Dendritic cell treated with granulocyte-macrophage colony-stimulating factor and Interleukin-4, amounts not matched to agents 40 ng/mL and 50 ng/mL, for 4 days (primary cell): Measurements from ENCODE around the gene GM2A.
"Not testable (repeated sequence)": the region's sequence is repeated elsewhere in the genome, so short reads cannot be mapped to it uniquely, and the experiment has no call there.

Experiments
- H3K27ac Mint-ChIP-seq: one replicate; pipeline ENCODE4 v1.8.0; 2022; ENCODE audit warnings: mild to moderate bottlenecking, mixed read lengths
- H3K27me3 Mint-ChIP-seq: one replicate; pipeline ENCODE4 v1.8.0; 2022; ENCODE audit warnings: mild to moderate bottlenecking, mixed read lengths
- H3K36me3 Mint-ChIP-seq: one replicate; pipeline ENCODE4 v1.8.0; 2022; ENCODE audit warnings: low read depth, mixed read lengths
- H3K4me1 Mint-ChIP-seq: one replicate; pipeline ENCODE4 v1.8.0; 2022; ENCODE audit warnings: low read depth, mixed read lengths
- H3K4me3 Mint-ChIP-seq: one replicate; pipeline ENCODE4 v1.8.0; 2022; ENCODE audit warnings: mild to moderate bottlenecking, moderate library complexity, mixed read lengths
- H3K9me3 Mint-ChIP-seq: one replicate; pipeline ENCODE4 v1.8.0; 2022; ENCODE audit warnings: mixed read lengths
- intact Hi-C: fragments of 100-400 bp; cut with micrococcal nuclease; formaldehyde crosslinking; loops from one replicate; pipeline ENCODE4 v1.15.0; 2022

GM2A gene

GRCh38 chr5:151236888-151237287 lies 16.1 kb upstream of the GM2A start:
- Mint-ChIP-seq H3K4me3 (no peak overlapping the region), H3K27me3 (peaks cover 5% of the 10 kb centered on the region), H3K9me3 (no peaks in the 10 kb centered on the region), H3K4me1 (peaks cover 37% of the 10 kb centered on the region), H3K36me3 (no peaks in the 10 kb centered on the region), H3K27ac (no peak overlapping the region)
- intact Hi-C loops: loop anchor here (5.0 kb wide), 3 partner anchors 40 to 110 kb away; no protein-coding TSS in a partner anchor

GRCh38 chr5:151237685-151238084 lies 15.3 kb upstream of the GM2A start:
- Mint-ChIP-seq H3K4me3 (no peak overlapping the region), H3K27ac (no peak overlapping the region), H3K27me3 (peaks cover 5% of the 10 kb centered on the region), H3K9me3 (no peaks in the 10 kb centered on the region), H3K4me1 (peaks cover 38% of the 10 kb centered on the region), H3K36me3 (no peaks in the 10 kb centered on the region)
- intact Hi-C loops: loop anchor here (5.0 kb wide), 3 partner anchors 40 to 110 kb away; no protein-coding TSS in a partner anchor

- peaks cover 38% of the 10 kb centered on the region for H3K4me1 Mint-ChIP-seq
Measured at GRCh38 chr5:151238303-151238741, 14.7 kb upstream of the GM2A start.

GRCh38 chr5:151239237-151239861 lies 13.6 kb upstream of the GM2A start:
- Mint-ChIP-seq H3K27ac (no peak overlapping the region), H3K36me3 (no peaks in the 10 kb centered on the region), H3K27me3 (peaks cover 5% of the 10 kb centered on the region), H3K4me3 (no peak overlapping the region), H3K9me3 (no peaks in the 10 kb centered on the region), H3K4me1 (peaks cover 38% of the 10 kb centered on the region)
- intact Hi-C loops: loop anchor here (5.0 kb wide), 3 partner anchors 42 to 112 kb away; no protein-coding TSS in a partner anchor

More at GRCh38 chr5:151238303-151238741, 14.7 kb upstream of the GM2A start:
- intact Hi-C loops: loop anchor here (5.0 kb wide), 3 partner anchors 41 to 111 kb away; no protein-coding TSS in a partner anchor
- Mint-ChIP-seq H3K27me3 (peaks cover 5% of the 10 kb centered on the region), H3K36me3 (no peaks in the 10 kb centered on the region), H3K9me3 (no peaks in the 10 kb centered on the region), H3K27ac (no peak overlapping the region), H3K4me3 (no peak overlapping the region)

GRCh38 chr5:151240268-151240835 lies 12.6 kb upstream of the GM2A start:
- peaks cover 31% of the 10 kb centered on the region for H3K4me1 Mint-ChIP-seq
- not testable (repeated sequence) for H3K36me3 Mint-ChIP-seq, H3K9me3 Mint-ChIP-seq, H3K27me3 Mint-ChIP-seq, H3K4me3 Mint-ChIP-seq, H3K27ac Mint-ChIP-seq
- intact Hi-C loops: loop anchor here (5.0 kb wide), 1 partner anchor 57 kb away; no protein-coding TSS in a partner anchor

GRCh38 chr5:151240924-151241635 lies 11.9 kb upstream of the GM2A start:
- H3K4me1 Mint-ChIP-seq: peaks cover 26% of the 10 kb centered on the region
- no peak overlapping the region for H3K27ac Mint-ChIP-seq
- intact Hi-C loops: loop anchor here (5.0 kb wide), 1 partner anchor 56 kb away; no protein-coding TSS in a partner anchor

GRCh38 chr5:151243127-151243526 lies 9.9 kb upstream of the GM2A start:
- Mint-ChIP-seq H3K27me3 (peaks cover 5% of the 10 kb centered on the region), H3K4me1 (peaks cover 26% of the 10 kb centered on the region), H3K27ac (no peak overlapping the region), H3K36me3 (no peaks in the 10 kb centered on the region), H3K9me3 (no peaks in the 10 kb centered on the region), H3K4me3 (no peak overlapping the region)
- intact Hi-C loops: loop anchor here (5.0 kb wide), 1 partner anchor 54 kb away; no protein-coding TSS in a partner anchor

More at GRCh38 chr5:151240924-151241635, 11.9 kb upstream of the GM2A start:
- Mint-ChIP-seq H3K4me3 (no peak overlapping the region), H3K9me3 (no peaks in the 10 kb centered on the region), H3K27me3 (peaks cover 5% of the 10 kb centered on the region), H3K36me3 (no peaks in the 10 kb centered on the region)

GRCh38 chr5:151243564-151243963 lies 9.4 kb upstream of the GM2A start:
- H3K9me3 Mint-ChIP-seq: no peaks in the 10 kb centered on the region
- intact Hi-C loops: loop anchor here (5.0 kb wide), 1 partner anchor 54 kb away; no protein-coding TSS in a partner anchor
- peaks cover 24% of the 10 kb centered on the region for H3K4me1 Mint-ChIP-seq
- no peak overlapping the region for H3K27ac Mint-ChIP-seq
- no peak overlapping the region for H3K4me3 Mint-ChIP-seq
- no peaks in the 10 kb centered on the region for H3K36me3 Mint-ChIP-seq
- H3K27me3 Mint-ChIP-seq: peaks cover 4% of the 10 kb centered on the region

GRCh38 chr5:151244206-151244605 lies 8.8 kb upstream of the GM2A start:
- Mint-ChIP-seq H3K27me3 (peaks cover 3% of the 10 kb centered on the region), H3K27ac (no peak overlapping the region), H3K4me3 (no peak overlapping the region), H3K9me3 (no peaks in the 10 kb centered on the region), H3K36me3 (no peaks in the 10 kb centered on the region), H3K4me1 (peaks cover 22% of the 10 kb centered on the region)
- intact Hi-C loops: loop anchor here (5.0 kb wide), 1 partner anchor 53 kb away; no protein-coding TSS in a partner anchor

GRCh38 chr5:151245680-151246219 lies 7.2 kb upstream of the GM2A start:
- H3K36me3 Mint-ChIP-seq: no peaks in the 10 kb centered on the region
- no peak overlapping the region for H3K4me3 Mint-ChIP-seq
- H3K27me3 Mint-ChIP-seq: no peaks in the 10 kb centered on the region
- H3K27ac Mint-ChIP-seq: no peak overlapping the region
- peaks cover 18% of the 10 kb centered on the region for H3K4me1 Mint-ChIP-seq
- H3K9me3 Mint-ChIP-seq: no peaks in the 10 kb centered on the region
- intact Hi-C loops: no loop called here

GRCh38 chr5:151248651-151249050 lies 4.3 kb upstream of the GM2A start:
- no peak overlapping the region for H3K4me3 Mint-ChIP-seq
- H3K36me3 Mint-ChIP-seq: peaks cover 7% of the 10 kb centered on the region
- no peaks in the 10 kb centered on the region for H3K27me3 Mint-ChIP-seq
- no peak overlapping the region for H3K27ac Mint-ChIP-seq
- H3K4me1 Mint-ChIP-seq: peaks cover 16% of the 10 kb centered on the region
- H3K9me3 Mint-ChIP-seq: no peaks in the 10 kb centered on the region
- intact Hi-C loops: no loop called here

GRCh38 chr5:151249281-151249680 lies 3.7 kb upstream of the GM2A start:
- Mint-ChIP-seq H3K27me3 (no peaks in the 10 kb centered on the region), H3K9me3 (no peaks in the 10 kb centered on the region), H3K27ac (no peak overlapping the region), H3K4me1 (peaks cover 20% of the 10 kb centered on the region), H3K36me3 (peaks cover 11% of the 10 kb centered on the region), H3K4me3 (no peak overlapping the region)
- intact Hi-C loops: no loop called here

GRCh38 chr5:151250346-151251000 lies 2.5 kb upstream of the GM2A start:
- Mint-ChIP-seq H3K4me3 (no peak overlapping the region), H3K27me3 (no peaks in the 10 kb centered on the region), H3K4me1 (peaks cover 28% of the 10 kb centered on the region), H3K27ac (no peak overlapping the region), H3K36me3 (peaks cover 11% of the 10 kb centered on the region), H3K9me3 (no peaks in the 10 kb centered on the region)
- intact Hi-C loops: loop anchor here (10.0 kb wide), 1 partner anchor 504 kb away; the partner anchor contains the start of gene ATOX1
